ENCODE measurements around the gene ENOPH1.
"Not testable (repeated sequence)": the region's sequence is repeated elsewhere in the genome, so short reads cannot be mapped to it uniquely, and the experiment has no call there.

ENOPH1 gene

GRCh38 chr4:82401600-82401999 is 28.8 kb upstream of the ENOPH1 start:
- Histone ChIP-seq H3K27me3 (ENCODE audit: insufficient read depth, low read length) (no peaks in the 10 kb centered on the region), H3K9me3 (ENCODE audit: low read length) (no peaks in the 10 kb centered on the region), H3K4me3 (ENCODE audit: low read depth, low read length, poor library complexity, severe bottlenecking) (no peak overlapping the region), H2AFZ (ENCODE audit: low read length) (no peak overlapping the region), H3K36me3 (ENCODE audit: insufficient read depth, low read length) (no peaks in the 10 kb centered on the region), H3K9me2 (ENCODE audit: low read depth, low read length) (no peaks in the 10 kb centered on the region), H3F3A (ENCODE audit: insufficient read depth, low read length) (no peaks in the 10 kb centered on the region), H3K9ac (ENCODE audit: low read length) (no peak overlapping the region), H4K20me1 (ENCODE audit: insufficient read depth, low read length) (no peaks in the 10 kb centered on the region), H3K4me2 (ENCODE audit: low read length) (no peak overlapping the region), H3K27ac (ENCODE audit: low read depth, low read length, poor library complexity, severe bottlenecking) (no peak overlapping the region), H3K4me1 (ENCODE audit: insufficient read depth, low read length, severe bottlenecking) (no peaks in the 10 kb centered on the region), H3K79me2 (ENCODE audit: insufficient read depth, low read length) (no peaks in the 10 kb centered on the region)
- TF ChIP-seq CTCF (IDR thresholded peaks at IDR 0.05; ENCODE audit: low read length) (no peak), EZH2 (IDR thresholded peaks at IDR 0.05; ENCODE audit: borderline replicate concordance, low read length) (no peak)

- no peaks in the 10 kb centered on the region for H3K4me1 ChIP-seq (ENCODE audit: insufficient read depth, low read length, severe bottlenecking)
- no peak overlapping the region for H3K9ac ChIP-seq (ENCODE audit: low read length)
- H3K4me2 ChIP-seq (ENCODE audit: low read length), result no peak overlapping the region
- H3K27me3 ChIP-seq (ENCODE audit: insufficient read depth, low read length), result no peaks in the 10 kb centered on the region
- no peak overlapping the region for H2AFZ ChIP-seq (ENCODE audit: low read length)
- no peaks in the 10 kb centered on the region for H4K20me1 ChIP-seq (ENCODE audit: insufficient read depth, low read length)
- no peak overlapping the region for H3K4me3 ChIP-seq (ENCODE audit: low read depth, low read length, poor library complexity, severe bottlenecking)
- no peaks in the 10 kb centered on the region for H3K36me3 ChIP-seq (ENCODE audit: insufficient read depth, low read length)
- no peaks in the 10 kb centered on the region for H3K79me2 ChIP-seq (ENCODE audit: insufficient read depth, low read length)
- no peaks in the 10 kb centered on the region for H3K9me3 ChIP-seq (ENCODE audit: low read length)
- H3K27ac ChIP-seq (ENCODE audit: low read depth, low read length, poor library complexity, severe bottlenecking), result no peak overlapping the region
- no peaks in the 10 kb centered on the region for H3K9me2 ChIP-seq (ENCODE audit: low read depth, low read length)
- TF ChIP-seq EZH2 (IDR thresholded peaks at IDR 0.05; ENCODE audit: borderline replicate concordance, low read length), result no peak
- no peak for TF ChIP-seq CTCF (IDR thresholded peaks at IDR 0.05; ENCODE audit: low read length)
- no peaks in the 10 kb centered on the region for H3F3A ChIP-seq (ENCODE audit: insufficient read depth, low read length)
These were observed 28.1 kb upstream of the ENOPH1 start for GRCh38 chr4:82402196-82402775.

GRCh38 chr4:82403725-82404124 is 26.7 kb upstream of the ENOPH1 start:
- Histone ChIP-seq H3K9me3 (ENCODE audit: low read length) (no peaks in the 10 kb centered on the region), H3K9me2 (ENCODE audit: low read depth, low read length) (no peaks in the 10 kb centered on the region)

GRCh38 chr4:82415061-82415460 is 15.3 kb upstream of the ENOPH1 start:
- not testable (repeated sequence) for H2AFZ ChIP-seq (ENCODE audit: low read length); H3K79me2 ChIP-seq (ENCODE audit: insufficient read depth, low read length); H3K4me2 ChIP-seq (ENCODE audit: low read length); H3K9me2 ChIP-seq (ENCODE audit: low read depth, low read length); H4K20me1 ChIP-seq (ENCODE audit: insufficient read depth, low read length); H3K27ac ChIP-seq (ENCODE audit: low read depth, low read length, poor library complexity, severe bottlenecking); H3K9ac ChIP-seq (ENCODE audit: low read length); H3K9me3 ChIP-seq (ENCODE audit: low read length); H3F3A ChIP-seq (ENCODE audit: insufficient read depth, low read length); H3K36me3 ChIP-seq (ENCODE audit: insufficient read depth, low read length); H3K27me3 ChIP-seq (ENCODE audit: insufficient read depth, low read length); H3K4me1 ChIP-seq (ENCODE audit: insufficient read depth, low read length, severe bottlenecking); H3K4me3 ChIP-seq (ENCODE audit: low read depth, low read length, poor library complexity, severe bottlenecking)

More at GRCh38 chr4:82403725-82404124, 26.7 kb upstream of the ENOPH1 start:
- H2AFZ ChIP-seq (ENCODE audit: low read length), result no peak overlapping the region
- TF ChIP-seq EZH2 (IDR thresholded peaks at IDR 0.05; ENCODE audit: borderline replicate concordance, low read length) (no peak), CTCF (IDR thresholded peaks at IDR 0.05; ENCODE audit: low read length) (no peak)
- no peak overlapping the region for H3K4me2 ChIP-seq (ENCODE audit: low read length)
- H3K27me3 ChIP-seq (ENCODE audit: insufficient read depth, low read length), result no peaks in the 10 kb centered on the region
- H3K4me1 ChIP-seq (ENCODE audit: insufficient read depth, low read length, severe bottlenecking), result no peaks in the 10 kb centered on the region
- no peaks in the 10 kb centered on the region for H3K36me3 ChIP-seq (ENCODE audit: insufficient read depth, low read length)
- H3K4me3 ChIP-seq (ENCODE audit: low read depth, low read length, poor library complexity, severe bottlenecking), result no peak overlapping the region
- no peak overlapping the region for H3K9ac ChIP-seq (ENCODE audit: low read length)
- H3K79me2 ChIP-seq (ENCODE audit: insufficient read depth, low read length), result no peaks in the 10 kb centered on the region
- no peak overlapping the region for H3K27ac ChIP-seq (ENCODE audit: low read depth, low read length, poor library complexity, severe bottlenecking)
- H4K20me1 ChIP-seq (ENCODE audit: insufficient read depth, low read length), result no peaks in the 10 kb centered on the region
- no peaks in the 10 kb centered on the region for H3F3A ChIP-seq (ENCODE audit: insufficient read depth, low read length)
